ENCODE data around the gene ST8SIA4. TPM values are rescaled to one million over a fixed set of nuclear protein-coding genes. Genes with fewer than 3 reads are reported as not detected.
A peak's percentile ranks its signal among the peaks of the same experiment; 100 is the strongest.

Gene ST8SIA4
- 20.7 TPM for total RNA-seq

GRCh38 chr5:100903039-100903887 lies at the start of gene ST8SIA4:
Gene ST8SIA4, minus strand, starts transcription at chr5:100903282. Its CDS starts 327 bp downstream, at chr5:100902955.
- Histone ChIP-seq H3K4me3 (ENCODE audit: low read length) (peak within 1 kb of the TSS; percentile 88), H3K27me3 (ENCODE audit: insufficient read depth, low read length) (no peaks in the 10 kb centered on the region), H3K4me1 (ENCODE audit: insufficient read depth, low read length) (peaks cover 32% of the 10 kb centered on the region), H3K9me3 (ENCODE audit: low read depth, low read length) (no peaks in the 10 kb centered on the region)

- Histone ChIP-seq H3K4me3 (ENCODE audit: low read length) (no peak overlapping the region), H3K27me3 (ENCODE audit: insufficient read depth, low read length) (no peaks in the 10 kb centered on the region), H3K9me3 (ENCODE audit: low read depth, low read length) (peaks cover 11% of the 10 kb centered on the region), H3K4me1 (ENCODE audit: insufficient read depth, low read length) (no peaks in the 10 kb centered on the region)
These were observed 47.9 kb upstream of the ST8SIA4 start for GRCh38 chr5:100950985-100951384.

- Histone ChIP-seq H3K4me1 (ENCODE audit: insufficient read depth, low read length) (no peaks in the 10 kb centered on the region), H3K4me3 (ENCODE audit: low read length) (no peak overlapping the region), H3K9me3 (ENCODE audit: low read depth, low read length) (no peaks in the 10 kb centered on the region), H3K27me3 (ENCODE audit: insufficient read depth, low read length) (no peaks in the 10 kb centered on the region)
These were observed 10.2 kb upstream of the ST8SIA4 start for GRCh38 chr5:100913298-100913697.

- Histone ChIP-seq H3K4me1 (ENCODE audit: insufficient read depth, low read length) (peaks cover 14% of the 10 kb centered on the region), H3K9me3 (ENCODE audit: low read depth, low read length) (no peaks in the 10 kb centered on the region), H3K4me3 (ENCODE audit: low read length) (no peak overlapping the region), H3K27me3 (ENCODE audit: insufficient read depth, low read length) (no peaks in the 10 kb centered on the region)
These were observed 6.0 kb upstream of the ST8SIA4 start for GRCh38 chr5:100909034-100909433.

- H3K4me3 ChIP-seq (ENCODE audit: low read length), result peak overlapping the region; percentile 88
- H3K27me3 ChIP-seq (ENCODE audit: insufficient read depth, low read length), result no peaks in the 10 kb centered on the region
- peaks cover 20% of the 10 kb centered on the region for H3K4me1 ChIP-seq (ENCODE audit: insufficient read depth, low read length)
- no peaks in the 10 kb centered on the region for H3K9me3 ChIP-seq (ENCODE audit: low read depth, low read length)
These were observed 2.3 kb upstream of the ST8SIA4 start for GRCh38 chr5:100905259-100905914.

- no peaks in the 10 kb centered on the region for H3K27me3 ChIP-seq (ENCODE audit: insufficient read depth, low read length)
- H3K4me1 ChIP-seq (ENCODE audit: insufficient read depth, low read length), result peaks cover 27% of the 10 kb centered on the region
- H3K9me3 ChIP-seq (ENCODE audit: low read depth, low read length), result no peaks in the 10 kb centered on the region
- H3K4me3 ChIP-seq (ENCODE audit: low read length), result peak overlapping the region; percentile 88
These were observed 1.3 kb upstream of the ST8SIA4 start for GRCh38 chr5:100904259-100904861.

GRCh38 chr5:100902440-100903038 lies 543 bp downstream of the ST8SIA4 start:
- no peaks in the 10 kb centered on the region for H3K9me3 ChIP-seq (ENCODE audit: low read depth, low read length)
- peak overlapping the region; percentile 88 for H3K4me3 ChIP-seq (ENCODE audit: low read length)
- H3K4me1 ChIP-seq (ENCODE audit: insufficient read depth, low read length), result peaks cover 39% of the 10 kb centered on the region

GRCh38 chr5:100901821-100902341 lies 1.2 kb downstream of the ST8SIA4 start:
- peak overlapping the region; percentile 88 for H3K4me3 ChIP-seq (ENCODE audit: low read length)
- peaks cover 45% of the 10 kb centered on the region for H3K4me1 ChIP-seq (ENCODE audit: insufficient read depth, low read length)
- no peaks in the 10 kb centered on the region for H3K9me3 ChIP-seq (ENCODE audit: low read depth, low read length)
- no peaks in the 10 kb centered on the region for H3K27me3 ChIP-seq (ENCODE audit: insufficient read depth, low read length)

More at GRCh38 chr5:100902440-100903038, 543 bp downstream of the ST8SIA4 start:
- H3K27me3 ChIP-seq (ENCODE audit: insufficient read depth, low read length), result no peaks in the 10 kb centered on the region

GRCh38 chr5:100900796-100901781 lies 2.0 kb downstream of the ST8SIA4 start:
- H3K4me3 ChIP-seq (ENCODE audit: low read length), result peak overlapping the region; percentile 88
- H3K27me3 ChIP-seq (ENCODE audit: insufficient read depth, low read length), result no peaks in the 10 kb centered on the region
- H3K9me3 ChIP-seq (ENCODE audit: low read depth, low read length), result no peaks in the 10 kb centered on the region
- peaks cover 48% of the 10 kb centered on the region for H3K4me1 ChIP-seq (ENCODE audit: insufficient read depth, low read length)

- Histone ChIP-seq H3K4me3 (ENCODE audit: low read length) (peak overlapping the region; percentile 88), H3K4me1 (ENCODE audit: insufficient read depth, low read length) (peaks cover 47% of the 10 kb centered on the region), H3K9me3 (ENCODE audit: low read depth, low read length) (no peaks in the 10 kb centered on the region), H3K27me3 (ENCODE audit: insufficient read depth, low read length) (no peaks in the 10 kb centered on the region)
These were observed 2.8 kb downstream of the ST8SIA4 start for GRCh38 chr5:100900142-100900795.

- Histone ChIP-seq H3K4me1 (ENCODE audit: insufficient read depth, low read length) (peaks cover 41% of the 10 kb centered on the region), H3K4me3 (ENCODE audit: low read length) (peak overlapping the region; percentile 88), H3K9me3 (ENCODE audit: low read depth, low read length) (no peaks in the 10 kb centered on the region), H3K27me3 (ENCODE audit: insufficient read depth, low read length) (no peaks in the 10 kb centered on the region)
These were observed 3.4 kb downstream of the ST8SIA4 start for GRCh38 chr5:100899675-100900074.

- Histone ChIP-seq H3K27me3 (ENCODE audit: insufficient read depth, low read length) (no peaks in the 10 kb centered on the region), H3K4me1 (ENCODE audit: insufficient read depth, low read length) (peaks cover 32% of the 10 kb centered on the region), H3K4me3 (ENCODE audit: low read length) (no peak overlapping the region), H3K9me3 (ENCODE audit: low read depth, low read length) (no peaks in the 10 kb centered on the region)
These were observed 4.4 kb downstream of the ST8SIA4 start for GRCh38 chr5:100898504-100899346.

GRCh38 chr5:100896054-100896453 lies 7.0 kb downstream of the ST8SIA4 start:
- Histone ChIP-seq H3K4me3 (ENCODE audit: low read length) (no peak overlapping the region), H3K9me3 (ENCODE audit: low read depth, low read length) (no peaks in the 10 kb centered on the region), H3K27me3 (ENCODE audit: insufficient read depth, low read length) (no peaks in the 10 kb centered on the region), H3K4me1 (ENCODE audit: insufficient read depth, low read length) (peaks cover 28% of the 10 kb centered on the region)
